ENCODE results near the gene RTEL1.
"Not testable (repeated sequence)": the region's sequence is repeated elsewhere in the genome, so short reads cannot be mapped to it uniquely, and the experiment has no call there.

RTEL1 gene

GRCh38 chr20:63657937-63658748, at the start of gene RTEL1:
TSS of gene RTEL1 (plus strand) at chr20:63658312. CDS start at chr20:63659403, 1,091 bp downstream.
- peak; percentile 80 to 85 for DNase-seq

DNA sequence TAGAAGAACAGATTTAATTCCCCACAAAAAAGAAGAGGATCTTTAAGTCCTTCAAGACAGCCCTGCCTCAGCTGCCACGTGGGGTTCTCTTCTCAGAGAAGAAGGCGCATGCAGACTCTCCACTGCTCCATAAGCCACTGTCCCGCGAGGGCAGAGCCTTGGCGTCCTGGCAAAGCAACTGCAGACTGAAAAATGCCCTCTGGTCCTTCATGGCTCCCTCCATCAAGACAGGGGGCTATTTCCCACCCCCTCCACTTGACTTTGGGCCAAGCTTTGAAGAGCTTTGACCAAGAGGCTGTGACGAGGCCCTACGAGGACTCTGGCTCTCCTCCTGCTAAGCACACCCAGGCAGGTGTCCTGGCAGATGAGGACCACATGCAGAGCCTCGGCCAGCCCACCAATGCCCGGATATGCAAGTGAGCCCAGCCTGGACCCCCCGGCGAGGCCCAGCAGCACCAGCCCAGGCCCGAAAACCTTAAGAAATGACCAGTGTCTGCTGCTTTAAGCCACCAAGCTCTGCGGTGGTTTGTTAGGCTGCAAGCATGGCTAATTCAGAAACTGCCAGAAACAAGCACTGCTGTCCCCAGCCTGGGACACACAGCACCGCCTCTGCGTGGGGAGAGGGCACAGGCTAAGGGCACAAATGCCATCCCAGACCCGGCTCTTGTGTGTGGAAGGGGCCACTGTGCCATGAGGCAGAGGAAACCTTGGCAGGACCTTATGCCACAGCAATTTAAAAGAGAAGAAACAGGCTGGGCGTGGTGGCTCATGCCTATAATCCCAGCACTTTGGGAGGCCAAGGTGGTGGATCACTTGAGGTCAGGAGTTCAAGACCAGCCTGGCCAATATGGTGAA, 47.3 kb upstream of the RTEL1 start:
- no peak for DNase-seq

DNA sequence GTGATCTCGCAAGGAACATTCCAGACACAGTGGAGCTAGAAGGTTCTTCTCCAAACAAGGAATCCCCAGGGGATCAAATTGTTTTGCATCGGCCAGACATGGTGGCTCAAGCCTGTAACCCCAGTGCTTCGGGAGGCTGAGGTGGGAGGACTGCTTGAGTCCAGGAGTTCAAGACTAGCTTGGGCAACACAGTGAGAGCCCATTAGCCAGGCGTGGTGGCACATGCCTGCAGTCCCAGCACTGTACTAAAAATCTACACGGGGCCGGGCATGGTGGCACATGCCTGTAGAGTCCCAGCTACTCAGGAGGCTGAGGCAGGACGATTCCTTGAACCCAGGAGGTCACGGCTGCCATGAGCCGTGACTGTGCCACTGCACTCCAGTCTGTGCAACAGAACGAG, 46.5 kb upstream of the RTEL1 start:
- DNase-seq: no peak

GRCh38 chr20:63612276-63612931, 45.7 kb upstream of the RTEL1 start:
- no peak for DNase-seq

DNA sequence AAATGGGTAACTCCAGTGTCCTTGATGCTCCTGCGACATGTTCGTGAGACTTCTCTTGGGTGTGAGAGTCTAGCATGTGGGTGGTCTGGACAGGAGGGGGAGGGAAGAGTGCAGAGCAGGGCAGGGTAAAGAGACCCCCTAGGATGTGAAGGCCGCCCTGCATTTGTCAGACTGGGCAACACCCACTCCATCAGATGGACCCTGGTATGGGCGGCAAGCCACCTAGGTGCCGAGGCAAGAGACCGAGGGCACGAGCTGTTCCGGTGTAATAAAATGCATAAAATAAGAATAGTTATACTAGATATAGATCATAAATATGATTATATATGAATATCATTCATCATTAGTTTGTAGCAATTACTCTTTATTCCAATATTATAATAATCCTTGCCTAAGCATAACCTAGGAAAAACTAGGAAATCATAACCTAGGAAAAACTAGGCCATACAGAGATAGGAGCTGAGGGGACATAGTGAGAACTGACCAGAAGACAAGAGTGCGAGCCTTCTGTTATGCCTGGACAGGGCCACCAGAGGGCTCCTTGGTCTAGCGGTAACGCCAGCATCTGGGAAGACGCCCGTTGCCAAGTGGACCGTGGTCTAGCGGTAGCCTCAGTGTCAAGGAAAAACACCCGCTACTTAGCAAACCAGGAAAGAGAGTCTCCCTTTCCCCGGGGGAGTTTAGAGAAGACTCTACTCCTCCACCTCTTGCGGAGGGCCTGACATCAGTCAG, 44.1 kb upstream of the RTEL1 start:
- DNase-seq: not testable (repeated sequence)

DNA sequence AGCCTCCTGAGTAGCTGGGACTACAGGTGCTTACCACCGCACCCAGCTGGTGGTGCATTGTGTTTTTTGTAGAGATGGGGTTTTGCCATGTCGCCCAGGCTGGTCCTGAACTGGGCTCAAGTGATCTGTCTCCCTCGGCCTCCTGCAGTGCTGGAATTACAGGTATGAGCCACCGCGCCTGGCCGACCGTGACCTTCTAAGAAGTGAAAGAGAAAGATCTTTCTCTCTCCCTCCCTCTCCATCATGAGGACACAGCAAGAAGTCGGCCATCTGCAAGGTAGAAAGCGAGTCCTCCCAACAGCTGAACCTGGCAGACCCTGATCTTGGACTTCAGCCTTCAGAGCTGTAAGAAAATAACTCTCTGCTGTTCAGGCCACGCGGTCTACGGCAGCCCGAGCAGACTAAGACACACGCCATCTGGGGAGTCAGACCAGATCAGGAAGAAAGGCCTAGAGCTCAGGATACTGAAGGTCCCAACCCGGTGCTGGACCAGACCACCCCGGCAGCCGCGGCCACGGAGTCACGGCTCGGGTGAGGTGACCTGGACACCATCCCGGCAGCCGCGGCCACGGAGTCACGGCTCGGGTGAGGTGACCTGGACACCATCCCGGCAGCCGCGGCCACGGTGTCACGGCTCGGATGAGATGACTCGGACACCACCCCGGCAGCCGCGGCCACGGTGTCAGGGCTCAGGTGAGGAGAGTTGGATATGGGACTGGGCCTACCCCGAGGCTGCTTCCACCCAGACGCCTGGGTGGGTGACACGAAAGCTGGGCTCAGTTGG, 40.8 kb upstream of the RTEL1 start:
- DNase-seq: no peak

DNA sequence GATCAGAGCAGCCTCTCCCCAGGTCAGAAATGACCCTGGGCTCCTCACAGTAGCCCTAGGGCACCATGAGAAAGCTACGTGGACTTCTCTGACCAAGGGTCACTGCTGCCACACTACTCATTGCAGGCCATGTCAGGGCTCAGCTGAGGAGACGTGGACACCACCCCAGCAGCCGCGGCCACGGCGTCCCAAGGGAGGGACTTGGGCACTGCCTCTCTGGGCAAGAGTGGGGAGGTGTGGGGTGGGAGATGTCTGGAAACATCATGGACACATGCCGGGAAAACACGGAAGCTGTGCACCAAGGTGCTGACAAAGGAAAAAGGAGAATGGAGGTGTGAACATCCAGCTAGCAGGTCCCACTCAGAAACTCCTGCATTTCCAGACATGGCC, 40.2 kb upstream of the RTEL1 start:
- DNase-seq: no peak

DNA sequence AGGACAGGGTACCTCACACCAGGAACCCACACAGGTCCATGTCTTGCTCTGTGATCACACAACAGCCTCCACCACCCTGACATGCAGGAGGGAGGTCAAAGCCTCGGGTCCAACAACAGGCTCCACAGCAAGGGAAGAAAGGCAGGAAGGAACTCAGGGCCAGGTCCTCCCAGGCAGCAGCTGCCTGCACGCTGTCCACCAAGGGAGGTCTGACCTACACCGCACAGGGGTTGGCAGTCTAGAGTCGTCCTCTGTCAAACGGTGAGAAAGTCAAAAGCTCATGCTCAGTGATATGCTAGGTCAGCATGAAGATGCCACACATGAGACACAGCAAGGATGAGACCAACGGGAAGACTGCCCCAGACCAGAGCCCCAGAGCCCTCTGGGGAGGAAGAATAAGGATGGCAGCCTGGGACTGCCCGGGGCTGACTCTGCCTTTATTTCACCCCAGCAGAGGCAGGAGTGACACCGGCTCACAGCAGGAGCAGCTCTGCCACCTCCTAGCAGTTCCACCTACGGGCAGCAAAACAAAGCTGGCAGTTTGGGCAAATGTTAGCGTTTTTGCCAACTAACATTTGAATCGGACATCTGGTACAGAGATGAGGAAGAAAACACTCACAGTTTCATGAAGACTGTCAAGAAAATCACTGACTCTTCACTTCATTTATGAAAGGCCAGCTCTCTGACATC, 39.7 kb upstream of the RTEL1 start:
- DNase-seq: no peak

GRCh38 chr20:63619086-63619485, 39.0 kb upstream of the RTEL1 start:
- DNase-seq: no peak

DNA sequence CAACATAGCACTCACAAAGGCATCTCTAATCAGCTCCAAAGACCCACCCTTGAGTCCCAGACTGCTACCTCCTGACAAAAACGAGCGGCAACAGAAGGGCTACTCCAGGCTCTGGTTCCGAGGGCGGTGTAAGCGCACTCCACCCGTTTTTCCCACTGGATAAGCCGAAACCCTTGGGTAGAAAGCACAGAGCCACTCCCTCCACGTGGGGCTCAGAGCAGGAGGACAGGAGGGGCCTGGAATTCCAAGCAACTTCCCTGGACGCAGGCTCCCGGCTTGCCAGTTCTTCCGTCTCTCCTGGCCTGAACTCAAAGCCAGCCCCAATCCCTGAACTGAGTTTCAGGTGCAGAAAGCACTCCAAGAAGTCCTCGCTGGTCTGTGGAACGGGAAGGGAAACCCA, 38.6 kb upstream of the RTEL1 start:
- no peak for DNase-seq

GRCh38 chr20:63620991-63621390, 37.1 kb upstream of the RTEL1 start:
- no peak for DNase-seq

DNA sequence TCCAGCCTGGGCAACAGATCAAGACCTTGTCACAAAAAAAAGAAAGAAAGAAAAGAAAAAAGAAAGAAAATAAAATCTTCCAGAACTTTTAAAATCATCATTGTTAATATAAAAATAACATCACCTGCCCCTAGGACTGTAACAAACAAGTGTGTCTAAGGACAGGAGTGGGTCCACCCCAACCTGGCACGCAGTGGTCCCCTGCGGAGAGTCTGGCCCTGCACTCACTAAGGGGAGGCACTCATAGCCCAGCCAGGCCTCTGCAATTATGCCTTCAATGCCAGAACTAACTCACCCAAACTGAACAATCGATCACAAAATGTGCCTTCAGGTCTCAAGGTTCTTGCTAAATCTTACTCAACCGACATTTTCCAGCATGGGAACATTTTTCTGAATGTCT, 36.0 kb upstream of the RTEL1 start:
- DNase-seq: no peak

GRCh38 chr20:63622732-63623131, 35.4 kb upstream of the RTEL1 start:
- DNase-seq: no peak

DNA sequence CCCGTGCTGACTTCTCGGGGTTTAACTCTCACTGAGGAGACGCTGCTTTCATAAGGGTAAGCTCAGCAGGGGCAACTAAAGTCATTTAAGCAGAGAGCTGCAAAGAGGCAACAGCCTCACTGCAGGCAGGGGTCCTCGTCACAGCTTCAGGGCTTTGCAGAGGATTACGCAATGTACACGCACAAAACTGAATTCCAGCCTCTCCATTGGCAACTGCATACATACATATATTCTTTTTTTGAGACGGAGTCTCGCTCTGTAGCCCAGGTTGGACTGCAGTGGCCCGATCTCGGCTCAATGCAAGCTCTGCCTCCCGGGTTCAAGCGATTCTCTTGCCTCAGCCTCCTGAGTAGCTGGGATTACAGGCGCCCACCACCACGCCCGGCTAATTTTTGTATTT, 33.6 kb upstream of the RTEL1 start:
- no peak for DNase-seq

- no peak for DNase-seq
Observed at GRCh38 chr20:63625771-63626423, 32.2 kb upstream of the RTEL1 start.

DNA sequence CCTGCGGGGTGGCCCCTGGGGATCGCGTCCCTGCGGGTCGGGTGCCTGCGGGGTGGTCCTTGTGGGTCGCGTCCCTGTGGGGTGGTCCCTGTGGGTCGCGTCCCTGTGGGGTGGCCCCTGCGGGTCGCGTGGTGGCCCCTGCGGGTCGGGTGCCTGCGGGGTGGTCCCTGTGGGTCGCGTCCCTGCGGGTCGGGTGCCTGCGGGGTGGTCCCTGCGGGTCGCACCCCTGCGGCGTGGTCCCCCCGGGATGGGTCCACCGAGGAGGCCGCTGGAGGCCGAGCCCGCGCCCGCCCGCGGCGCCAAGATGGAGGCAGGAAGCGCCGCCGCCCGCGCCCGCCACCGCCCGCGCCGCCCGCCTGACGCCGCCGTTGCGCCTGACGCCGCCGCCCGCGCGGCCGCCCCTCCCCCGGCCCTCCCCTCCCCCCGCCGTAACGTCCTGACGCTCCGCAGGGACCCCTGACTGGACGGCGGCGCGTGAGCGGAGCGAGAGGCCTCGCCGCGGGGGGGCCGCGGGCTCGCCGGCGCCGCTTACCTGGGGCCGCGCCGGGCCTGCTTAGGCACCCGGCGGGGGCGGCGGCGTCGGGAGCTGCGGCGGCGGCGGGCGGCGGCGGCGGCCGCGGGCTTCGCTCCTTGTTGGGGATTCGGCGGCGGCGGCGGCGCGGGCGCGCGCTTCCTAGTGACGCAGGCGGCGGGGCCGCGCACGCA, 31.5 kb upstream of the RTEL1 start, which contains the start of gene GMEB2:
TSS of gene GMEB2 (minus strand) at position 678 of the 705 bp plus-strand sequence. CDS start 7,704 bp downstream, outside the sequence.
- peak; percentile 45 to 62 for DNase-seq

GRCh38 chr20:63627129-63627750, 30.9 kb upstream of the RTEL1 start:
- peak; percentile 90 for DNase-seq

DNA sequence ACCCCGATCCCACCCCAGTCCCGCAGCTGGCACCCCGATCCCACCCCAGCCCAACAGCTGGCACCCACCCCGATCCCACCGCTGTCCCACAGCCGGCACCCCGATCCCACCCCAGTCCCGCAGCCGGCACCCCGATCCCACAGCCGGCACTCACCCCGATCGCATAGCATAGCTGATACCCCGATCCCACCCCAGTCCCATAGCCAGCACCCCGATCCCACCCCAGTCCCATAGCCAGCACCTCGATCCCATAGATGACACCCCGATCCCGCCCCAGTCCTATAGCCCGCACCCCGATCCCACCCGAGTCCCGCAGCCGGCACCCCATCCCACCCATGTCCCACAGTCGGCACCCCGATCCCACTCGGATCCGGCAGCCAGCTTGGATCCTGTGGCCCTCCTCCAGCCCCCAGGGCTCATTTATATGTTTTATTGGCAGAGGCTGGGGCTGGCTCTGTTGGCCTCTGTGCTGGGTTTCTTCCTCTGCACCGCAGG, 30.3 kb upstream of the RTEL1 start:
- no peak for DNase-seq

Measured in activated CD4-positive, alpha-beta T cell treated with anti-CD3 and anti-CD28 coated beads, Interleukin-2, amount 50 U/mL, for 4 hours (primary cell).